Heart right ventricle (tissue), 16 donors: Measurements from ENCODE around the gene NEK10. TPM values are rescaled to one million over a fixed set of nuclear protein-coding genes. Genes with fewer than 3 reads are reported as not detected.

Source experiments
- ATAC-seq, 8 donors: fragments of 200-7000 bp; cut with Tn5 transposase; one replicate each; pipeline ENCODE4 v1.9.1; 2020; ENCODE audit warnings: mild to moderate bottlenecking in 8 of 8, moderate library complexity in 8 of 8, moderate number of reproducible peaks in 1 of 8
- DNase-seq, 2 donors: peaks; one replicate each; pipeline ENCODE4 v3.0.0-alpha.2; 2020
- H3K27ac ChIP-seq, 10 donors: fragments of 200-600 bp; sonication (generic) in 2 of 10; one replicate each; pipeline versions ENCODE4 v1.5.0 to v1.8.0; 2020 to 2022; ENCODE audit warnings: mild to moderate bottlenecking in 3 of 10
- H3K27me3 ChIP-seq, 7 donors: fragments of 200-600 bp; one replicate each; pipeline ENCODE4 v1.8.0; 2021 to 2022; ENCODE audit warnings: mild to moderate bottlenecking in 2 of 7
- H3K36me3 ChIP-seq, 9 donors: fragments of 200-600 bp; sonication (generic) in 1 of 9; one replicate each; pipeline versions ENCODE4 v1.5.0 to v1.8.0; 2020 to 2022; ENCODE audit warnings: mild to moderate bottlenecking in 2 of 9
- H3K4me1 ChIP-seq, 9 donors: fragments of 200-600 bp; sonication (generic) in 1 of 9; one replicate each; pipeline versions ENCODE4 v1.5.0 to v1.8.0; 2020 to 2022; ENCODE audit warnings: mild to moderate bottlenecking in 4 of 9
- H3K4me3 ChIP-seq, 10 donors: fragments of 200-600 bp; sonication (generic) in 2 of 10; one replicate each; pipeline versions ENCODE4 v1.5.0 to v1.8.0; 2020 to 2022; ENCODE audit warnings: mild to moderate bottlenecking in 7 of 10, moderate library complexity in 2 of 10
- H3K9me3 ChIP-seq, 11 donors: fragments of 200-600 bp in 10 of 11; sonication (generic) in 2 of 11; one replicate each; pipeline versions ENCODE4 v1.5.0 to v1.8.0; 2013 to 2022; ENCODE audit warnings: mild to moderate bottlenecking in 2 of 11, control low read depth in 1 of 11, moderate library complexity in 1 of 11
- WGBS, 2 donors: extraction: QIAGEN DNeasy Blood & Tissue Kit; methylation state at CpG; one replicate each; pipeline ENCODE4 v1.1.7; 2013; ENCODE audit warnings: inconsistent platforms in 1 of 2; 5-methylcytosine and 5-hydroxymethylcytosine counted together
- intact Hi-C, 10 donors: fragments of 100-400 bp; cut with DNase I; formaldehyde crosslinking; loops; one replicate each; pipeline versions ENCODE4 v1.11.1 to v1.14.2; 2022
- polyA plus RNA-seq, 2 donors: library from polyadenylated mRNA; stranded (reverse); fragments of 200-250 nt; gene quantifications; one replicate each; pipeline ENCODE4 v1.2.3, GENCODE V29; 2013
- total RNA-seq, 10 donors: library from RNA; stranded (reverse); fragmentation: NEBNext Ultra II Directional in 3 of 10; extraction: Animal tissue kit (Norgen Biotek cat#: 25700) in 3 of 10; gene quantifications; one replicate each; pipeline versions ENCODE4 v1.2.1 to v1.2.4, GENCODE V29; 2021 to 2023
- TF ChIP-seq, protein P1 (sequence below), 9 donors: fragments of 200-600 bp; sonication (generic) in 2 of 9; IDR thresholded peaks; one replicate each; pipeline versions ENCODE4 v1.5.0 to v1.8.0; 2021 to 2022; ENCODE audit warnings: antibody characterized with exemption in 9 of 9, mild to moderate bottlenecking in 5 of 9, moderate library complexity in 1 of 9
- donor health status: Arrhythmogenic right ventricular cardiomyopathy.
- donor health status: ischemic (EF 13 %, LVEDD 7.1; RV severe dilation, severe dysfunction).
- donor health status: healthy with polysubstance abuse.
- donor health status: DM: no; HTN: yes; CAD: no.
- donor health status: DM: no; HTN: no; CAD: no.
- donor health status: ischemic (EF 25% LVEDD 6.9; RV normal size, moderate dysfunction).
- donor health status: ischemic (EF 25% LVEDD 5.7; RV mildly dilated, moderate dysfunction).
- donor health status: healthy.
- donor health status: DM: yes; HTN: yes; CAD: no.
- donor health status: Ischemic cardiomyopathy.
- donor health status: ischemic (EF 35%, LVEDD 5.7; RV mildly dilated, moderate dysfunction).
- donor health status: nonischemic (EF 11% LVEDD 7.7; RV severe dilation, severe dysfunction).
- donor health status: DM: yes; HTN: yes; CAD: no.
- donor health status: PGD.
- donor health status: ischemic (EF 29% LVEDD 5.4; RV normal size, mild dysfunction).
- donor health status: nonischemic (EF 23%, LVEDD 6.1; RV moderate dilation, normal function).

NEK10 gene
- total and polyA plus RNA-seq, 12 donors: 0.36 to 17.5 (median 7.8) TPM

DNA sequence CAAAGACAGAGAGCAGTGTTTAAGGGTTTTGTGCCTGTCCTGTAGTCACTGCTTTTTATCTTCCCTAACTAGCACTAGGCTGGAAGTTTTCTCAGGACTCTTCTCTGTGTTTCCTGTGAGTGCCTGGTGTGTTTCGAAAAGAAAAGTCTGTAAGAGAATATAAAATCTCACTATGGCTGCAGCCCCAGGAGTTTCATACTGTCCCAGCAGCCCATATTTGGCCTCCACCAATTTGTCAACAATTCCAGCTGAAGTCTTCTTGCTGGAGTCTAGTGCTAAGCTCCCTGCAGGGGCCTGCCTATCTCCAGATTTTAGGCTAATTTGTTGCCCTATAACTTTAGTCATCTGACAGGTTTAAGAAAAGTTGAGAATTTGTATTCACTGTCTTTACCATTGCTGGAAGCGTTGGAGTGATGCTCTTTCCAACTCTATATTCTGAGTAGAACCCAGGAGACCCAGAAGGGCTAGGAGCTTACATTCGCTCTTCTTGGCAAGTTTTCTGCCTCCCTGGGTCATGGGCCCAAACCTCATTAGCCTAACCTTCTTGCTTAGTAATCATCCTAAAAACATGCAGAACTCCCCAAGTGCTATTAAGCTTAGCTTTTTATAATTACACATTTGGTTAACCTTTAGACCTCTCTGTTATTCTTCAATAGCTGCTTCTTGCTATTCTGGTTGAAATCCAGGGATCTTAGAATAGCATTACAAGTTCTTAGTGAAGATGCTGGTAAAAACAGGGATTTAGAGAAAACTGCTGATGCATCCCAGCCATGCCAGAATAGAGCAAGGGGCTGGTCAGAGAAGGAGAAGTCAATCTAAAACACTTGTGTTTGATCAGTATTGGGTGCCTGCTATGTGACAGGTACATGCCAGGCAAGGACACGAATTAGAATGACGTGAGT lies 283.1 kb downstream of the NEK10 start:
- H3K27ac ChIP-seq: peak overlapping the region in 2 of 10 donors; percentile 8 to 38
- no peak overlapping the region for H3K4me3 ChIP-seq

GRCh38 chr3:27081992-27082607 lies 287.1 kb downstream of the NEK10 start:
- 73 to 78% methylated on average over 2 of the region's 2 CpGs for WGBS, 2 donors
- TF ChIP-seq, protein P1, sequence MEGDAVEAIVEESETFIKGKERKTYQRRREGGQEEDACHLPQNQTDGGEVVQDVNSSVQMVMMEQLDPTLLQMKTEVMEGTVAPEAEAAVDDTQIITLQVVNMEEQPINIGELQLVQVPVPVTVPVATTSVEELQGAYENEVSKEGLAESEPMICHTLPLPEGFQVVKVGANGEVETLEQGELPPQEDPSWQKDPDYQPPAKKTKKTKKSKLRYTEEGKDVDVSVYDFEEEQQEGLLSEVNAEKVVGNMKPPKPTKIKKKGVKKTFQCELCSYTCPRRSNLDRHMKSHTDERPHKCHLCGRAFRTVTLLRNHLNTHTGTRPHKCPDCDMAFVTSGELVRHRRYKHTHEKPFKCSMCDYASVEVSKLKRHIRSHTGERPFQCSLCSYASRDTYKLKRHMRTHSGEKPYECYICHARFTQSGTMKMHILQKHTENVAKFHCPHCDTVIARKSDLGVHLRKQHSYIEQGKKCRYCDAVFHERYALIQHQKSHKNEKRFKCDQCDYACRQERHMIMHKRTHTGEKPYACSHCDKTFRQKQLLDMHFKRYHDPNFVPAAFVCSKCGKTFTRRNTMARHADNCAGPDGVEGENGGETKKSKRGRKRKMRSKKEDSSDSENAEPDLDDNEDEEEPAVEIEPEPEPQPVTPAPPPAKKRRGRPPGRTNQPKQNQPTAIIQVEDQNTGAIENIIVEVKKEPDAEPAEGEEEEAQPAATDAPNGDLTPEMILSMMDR (IDR thresholded peaks at IDR 0.05): no peak
- H3K27me3 ChIP-seq: peaks cover 0 to 5% (median 0%) of the 10 kb centered on the region in 7 donors
- ATAC-seq: no peak
- DNase-seq: no peak
- no peak overlapping the region for H3K27ac ChIP-seq
- H3K4me1 ChIP-seq: peaks cover 0 to 38% (median 5%) of the 10 kb centered on the region in 9 donors
- H3K4me3 ChIP-seq: no peak overlapping the region
- intact Hi-C loops: no loop called here
- no peaks in the 10 kb centered on the region for H3K36me3 ChIP-seq
- no peaks in the 10 kb centered on the region for H3K9me3 ChIP-seq

More for the DNA sequence above, 283.1 kb downstream of the NEK10 start:
- DNase-seq (no peak), ATAC-seq (peak in 6 of 8 donors; percentile 20 to 70 (median 54))
- TF ChIP-seq, protein P1 (IDR thresholded peaks at IDR 0.05): no peak
- 72 to 79% methylated on average over 5 of the region's 5 CpGs for WGBS, 2 donors
- peaks cover 0 to 44% (median 21%) of the 10 kb centered on the region in 9 donors for H3K4me1 ChIP-seq
- peaks cover 0 to 5% (median 0%) of the 10 kb centered on the region in 7 donors for H3K27me3 ChIP-seq
- intact Hi-C loops: no loop called here
- H3K9me3 ChIP-seq: no peaks in the 10 kb centered on the region
- H3K36me3 ChIP-seq: no peaks in the 10 kb centered on the region

- H3K4me1 ChIP-seq: peaks cover 0 to 35% (median 5%) of the 10 kb centered on the region in 9 donors
- H3K36me3 ChIP-seq: no peaks in the 10 kb centered on the region
- no peak for DNase-seq
- peak in 2 of 8 donors; percentile 31 to 64 for ATAC-seq
- 83 to 84% methylated on average over 5 of the region's 5 CpGs for whole genome bisulfite sequencing, 2 donors
- no peak overlapping the region for H3K27ac ChIP-seq
- TF ChIP-seq, protein P1 (IDR thresholded peaks at IDR 0.05): no peak
- peaks cover 0 to 5% (median 0%) of the 10 kb centered on the region in 7 donors for H3K27me3 ChIP-seq
- H3K4me3 ChIP-seq: no peak overlapping the region
- intact Hi-C loops: no loop called here
- H3K9me3 ChIP-seq: no peaks in the 10 kb centered on the region
Measured at GRCh38 chr3:27081566-27081965, 287.6 kb downstream of the NEK10 start.

DNA sequence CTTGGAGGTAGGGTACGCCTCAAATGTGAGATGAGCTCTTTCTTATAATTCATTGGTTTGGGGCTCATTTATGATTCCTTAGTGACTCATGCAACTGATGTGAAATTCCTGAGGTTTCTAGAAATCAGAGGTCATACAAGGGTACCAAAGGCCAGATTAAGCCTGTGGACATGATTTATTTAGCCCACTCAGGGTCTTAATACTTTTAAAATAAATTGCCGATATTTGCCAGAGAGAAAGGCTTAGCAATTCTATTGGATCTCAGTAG lies 289.0 kb downstream of the NEK10 start:
- DNase-seq: no peak

More for the DNA sequence above, 289.0 kb downstream of the NEK10 start:
- ATAC-seq: no peak
- Histone ChIP-seq H3K27me3 (no peaks in the 10 kb centered on the region), H3K9me3 (no peaks in the 10 kb centered on the region), H3K36me3 (no peaks in the 10 kb centered on the region), H3K27ac (no peak overlapping the region), H3K4me1 (peaks cover 0 to 23% (median 1%) of the 10 kb centered on the region in 9 donors), H3K4me3 (no peak overlapping the region)
- WGBS, 2 donors: 88 to 95% methylated on average over 2 of the region's 2 CpGs
- TF ChIP-seq, protein P1 (IDR thresholded peaks at IDR 0.05): no peak
- intact Hi-C loops: no loop called here
